Measurements from ENCODE around the gene PLLP. TPM values are rescaled to one million over a fixed set of nuclear protein-coding genes. Genes with fewer than 3 reads are reported as not detected.
A peak's percentile ranks its signal among the peaks of the same experiment; 100 is the strongest.

PLLP gene
- total RNA-seq, 4 donors from 2014 or later, result 1.7 to 11.4 (median 5.4) TPM

- no peak for ATAC-seq
- WGBS, 2 donors (ENCODE audit: low coverage in 1 of 2), result no CpG with 5 or more reads among the region's 4 CpGs
- Histone ChIP-seq H3K4me3 (no peak overlapping the region), H3K27ac (peak overlapping the region; percentile 50 to 88 (median 86)), H3K27me3 (no peaks in the 10 kb centered on the region), H3K36me3 (no peaks in the 10 kb centered on the region), H3K4me1 (peaks cover 5 to 46% (median 16%) of the 10 kb centered on the region in 3 donors), H3K9me3 (no peaks in the 10 kb centered on the region)
- no peak for TF ChIP-seq POLR2AphosphoS5 (IDR thresholded peaks at IDR 0.05)
- TF ChIP-seq POLR2A (IDR thresholded peaks at IDR 0.05), result no peak
- no peak for TF ChIP-seq CTCF (IDR thresholded peaks at IDR 0.05)
- no peak for TF ChIP-seq EP300 (IDR thresholded peaks at IDR 0.05)
These were observed 19.4 kb upstream of the PLLP start for GRCh38 chr16:57303910-57304168.

GRCh38 chr16:57303021-57303909 is 18.8 kb upstream of the PLLP start:
- H3K9me3 ChIP-seq, result no peaks in the 10 kb centered on the region
- H3K4me1 ChIP-seq, result peaks cover 5 to 50% (median 18%) of the 10 kb centered on the region in 3 donors
- H3K4me3 ChIP-seq, result no peak overlapping the region
- WGBS, 2 donors (ENCODE audit: low coverage in 1 of 2), result 93 to 100% methylated on average over 2 to 4 of the region's 4 CpGs
- peak overlapping the region; percentile 50 to 88 (median 86) for H3K27ac ChIP-seq
- no peaks in the 10 kb centered on the region for H3K36me3 ChIP-seq
- TF ChIP-seq CTCF (IDR thresholded peaks at IDR 0.05), result no peak
- TF ChIP-seq POLR2A (IDR thresholded peaks at IDR 0.05), result no peak
- H3K27me3 ChIP-seq, result no peaks in the 10 kb centered on the region
- no peak for ATAC-seq

- H3K4me3 ChIP-seq, result peak overlapping the region in 1 of 2 donors; percentile 53
- H3K9me3 ChIP-seq, result no peaks in the 10 kb centered on the region
- 27 to 35% methylated on average over 11 to 13 of the region's 19 CpGs for WGBS, 2 donors (ENCODE audit: low coverage in 1 of 2)
- peaks cover 5 to 47% (median 18%) of the 10 kb centered on the region in 3 donors for H3K4me1 ChIP-seq
- H3K27me3 ChIP-seq, result no peaks in the 10 kb centered on the region
- no peak for ATAC-seq
- H3K36me3 ChIP-seq, result no peaks in the 10 kb centered on the region
- TF ChIP-seq POLR2A (IDR thresholded peaks at IDR 0.05) (no peak), EP300 (IDR thresholded peaks at IDR 0.05) (no peak), CTCF (IDR thresholded peaks at IDR 0.05) (no peak), POLR2AphosphoS5 (IDR thresholded peaks at IDR 0.05) (no peak)
- H3K27ac ChIP-seq, result peak overlapping the region; percentile 35 to 87 (median 78)
These were observed 16.8 kb upstream of the PLLP start for GRCh38 chr16:57301126-57301817.

- ATAC-seq, result peak; percentile 89
- 2 to 6% methylated on average over 11 to 18 of the region's 36 CpGs for WGBS, 2 donors (ENCODE audit: low coverage in 1 of 2)
- peak overlapping the region; percentile 91 to 99 (median 93) for H3K27ac ChIP-seq
- no peaks in the 10 kb centered on the region for H3K36me3 ChIP-seq
- peaks cover 5 to 40% (median 18%) of the 10 kb centered on the region in 3 donors for H3K4me1 ChIP-seq
- TF ChIP-seq POLR2AphosphoS5 (IDR thresholded peaks at IDR 0.05), result peak; percentile 53
- TF ChIP-seq EP300 (IDR thresholded peaks at IDR 0.05), result no peak
- peak; percentile 85 to 99 (median 97) for TF ChIP-seq CTCF (IDR thresholded peaks at IDR 0.05)
- no peaks in the 10 kb centered on the region for H3K9me3 ChIP-seq
- H3K27me3 ChIP-seq, result no peaks in the 10 kb centered on the region
- peak overlapping the region; percentile 47 to 53 for H3K4me3 ChIP-seq
These were observed 16.1 kb upstream of the PLLP start for GRCh38 chr16:57300387-57301125.
